LNCAP (cell line): Measurements from ENCODE around the gene SLC2A13.

Experiments used
- CTCF ChIP-seq: fragments of 450-650 bp; IDR thresholded peaks from 2 replicates; pipeline ENCODE4 v1.5.1; 2017; ENCODE audit warnings: mild to moderate bottlenecking

SLC2A13 gene

DNA sequence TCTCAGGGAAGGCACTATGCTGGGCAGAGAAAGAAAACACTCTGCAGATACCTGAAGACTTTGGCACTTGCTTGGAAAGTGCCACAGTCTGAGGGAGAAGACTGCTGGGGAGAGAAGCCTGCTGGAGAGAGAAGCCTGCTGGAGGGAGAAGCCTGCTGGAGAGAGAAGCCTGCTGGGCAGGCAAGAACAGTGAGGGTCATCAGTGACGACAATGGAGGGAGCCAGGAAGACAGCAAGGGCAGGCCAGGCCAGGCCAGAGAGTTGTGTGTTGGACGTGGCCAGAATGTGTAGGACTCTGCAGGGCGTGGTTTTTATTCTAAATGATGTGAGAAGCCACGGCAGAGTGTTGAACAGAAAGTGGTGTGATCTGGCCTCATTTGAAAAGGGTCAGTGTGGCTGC, 301.0 kb downstream of the SLC2A13 start:
- no peak for TF ChIP-seq CTCF

GRCh38 chr12:39804479-39804878, 301.4 kb downstream of the SLC2A13 start:
- no peak for TF ChIP-seq CTCF

DNA sequence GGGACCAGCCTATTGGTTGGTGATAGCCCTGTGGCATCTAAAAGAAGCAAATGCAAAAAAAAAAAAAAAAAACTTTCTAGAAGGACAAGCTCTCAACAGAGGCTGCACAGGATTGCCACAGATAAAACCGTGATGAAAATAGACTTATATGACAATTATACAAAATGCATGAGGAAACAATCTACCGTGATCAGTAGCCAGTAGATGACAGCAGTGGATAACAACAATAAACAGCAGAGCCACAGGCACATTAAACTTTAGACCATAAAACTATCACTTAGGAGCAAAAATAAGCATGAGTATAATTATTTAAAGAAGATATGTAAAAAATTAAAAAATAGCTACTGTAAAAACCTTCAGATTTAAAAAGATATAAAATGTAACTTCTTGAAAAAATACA, 302.7 kb downstream of the SLC2A13 start:
- TF ChIP-seq CTCF: peak; percentile 42; the same call in 1 of the 2 replicates

DNA sequence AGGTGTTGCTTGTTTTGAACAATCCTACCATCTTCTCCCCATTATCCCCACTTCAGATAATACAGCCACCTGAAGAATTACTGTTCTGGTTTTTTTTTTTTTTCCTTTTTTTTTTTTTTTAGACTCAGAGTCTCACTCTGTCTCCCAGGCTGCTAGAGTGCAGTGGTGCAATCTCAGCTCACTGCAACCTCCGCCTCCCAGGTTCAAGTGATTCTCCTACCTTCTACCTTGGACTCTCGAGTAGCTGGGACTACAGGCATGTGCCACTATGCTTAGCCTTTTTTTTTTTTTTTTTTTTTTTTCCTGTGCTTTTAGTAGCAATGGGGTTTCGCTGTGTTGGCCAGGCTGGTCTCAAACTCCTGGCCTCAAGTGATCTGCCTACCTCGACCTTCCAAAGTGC, 306.9 kb downstream of the SLC2A13 start:
- no peak for TF ChIP-seq CTCF

GRCh38 chr12:39798429-39798828, 307.5 kb downstream of the SLC2A13 start:
- TF ChIP-seq CTCF: no peak

GRCh38 chr12:39795481-39795880, 310.4 kb downstream of the SLC2A13 start:
- peak; percentile 47 for TF ChIP-seq CTCF

DNA sequence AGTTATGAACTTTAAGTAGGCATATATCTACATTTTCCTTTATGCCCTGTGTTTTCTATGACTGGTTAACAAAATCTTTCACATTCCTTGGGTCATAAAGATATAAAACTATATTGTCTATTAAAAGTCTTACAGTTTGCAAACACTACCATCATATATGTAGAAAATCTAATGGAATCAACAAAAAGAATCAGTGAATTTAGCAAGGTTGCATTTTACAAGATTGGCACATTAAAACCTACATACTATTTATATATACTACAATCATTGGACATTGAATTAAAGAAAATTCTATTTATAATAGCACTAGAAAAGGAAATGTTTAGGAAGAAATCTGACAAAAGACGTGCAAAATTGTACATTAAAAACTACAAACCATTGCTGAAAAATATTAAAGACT, 312.9 kb downstream of the SLC2A13 start:
- no peak for TF ChIP-seq CTCF

- TF ChIP-seq CTCF: no peak
Observed at GRCh38 chr12:39788239-39788638, 317.6 kb downstream of the SLC2A13 start.
